Stomach (tissue), 9 donors: ENCODE data around the gene ESYT2. TPM values are rescaled to one million over a fixed set of nuclear protein-coding genes. Genes with fewer than 3 reads are reported as not detected.

Experiments used
- DNase-seq, 2 donors: peaks; one replicate each; pipeline versions ENCODE4 v3.0.0 to v3.0.0-alpha.2; 2013 to 2019
- H3K27ac ChIP-seq, 5 donors: fragments of 200-600 bp in 4 of 5; sonication (generic) in 4 of 5; one replicate each; pipeline ENCODE4 v1.5.1; 2013 to 2019; ENCODE audit warnings: mild to moderate bottlenecking in 1 of 5, moderate library complexity in 1 of 5
- H3K27me3 ChIP-seq, 3 donors: fragments of 200-600 bp; sonication (generic); one replicate each; pipeline ENCODE4 v1.5.1; 2017 to 2019; ENCODE audit warnings: mixed run types in 1 of 3
- H3K36me3 ChIP-seq, 4 donors: fragments of 200-600 bp; sonication (generic); 1 replicate in 3 of 4; 2 replicates in 1 of 4; pipeline ENCODE4 v1.5.1; 2016 to 2019
- H3K4me1 ChIP-seq, 4 donors: fragments of 200-600 bp; sonication (generic); one replicate each; pipeline ENCODE4 v1.5.1; 2016 to 2019
- H3K4me3 ChIP-seq, 4 donors: fragments of 200-600 bp; sonication (generic) in 3 of 4; one replicate each; pipeline ENCODE4 v1.5.1; 2016 to 2019; ENCODE audit warnings: mild to moderate bottlenecking in 1 of 4
- H3K9me3 ChIP-seq, 4 donors: fragments of 200-600 bp; sonication (generic); one replicate each; pipeline ENCODE4 v1.5.1; 2016 to 2019
- EP300 ChIP-seq: sonication (generic); formaldehyde crosslinking; IDR thresholded peaks from one replicate; pipeline ENCODE4 v1.6.1; 2017; ENCODE audit warnings: antibody characterized with exemption
- POLR2A ChIP-seq, 4 donors: fragments of 450-650 bp; IDR thresholded peaks; one replicate each; pipeline ENCODE4 v1.6.1; 2016; ENCODE audit warnings: antibody characterized with exemption in 4 of 4, control low read depth in 2 of 4, mild to moderate bottlenecking in 1 of 4, moderate library complexity in 1 of 4
- POLR2AphosphoS5 ChIP-seq, 3 donors: sonication (generic); formaldehyde crosslinking; IDR thresholded peaks; one replicate each; pipeline ENCODE4 v1.6.1; 2016; ENCODE audit warnings: antibody characterized with exemption in 3 of 3
- WGBS, 5 donors: extraction: QIAGEN DNeasy Blood & Tissue Kit in 3 of 5; methylation state at CpG; one replicate each; pipeline versions ENCODE4 v1.1.5 to v1.1.7; 2013 to 2018; 5-methylcytosine and 5-hydroxymethylcytosine counted together
- intact Hi-C: fragments of 100-400 bp; cut with DNase I; formaldehyde crosslinking; loops from one replicate; pipeline ENCODE4 v1.15.1; 2023; ENCODE audit warnings: low total_unique reads
- polyA plus RNA-seq, 3 donors: library from polyadenylated mRNA; stranded (reverse); fragments of 200-250 nt; gene quantifications; one replicate each; pipeline ENCODE4 v1.2.3, GENCODE V29; 2013
- total RNA-seq, 5 donors: library from RNA; depleted of rRNA; stranded (reverse); fragments of >200 nt; gene quantifications; one replicate each; pipeline versions ENCODE4 v1.1.0 to v1.2.3, GENCODE V29; 2014 to 2016
- TF ChIP-seq, protein P1 (sequence below), 7 experiments: fragments of 450-650 bp in 4 of 7; fragments of 200-600 bp in 3 of 7; sonication (generic) in 3 of 7; IDR thresholded peaks; one replicate each; pipeline ENCODE4 v1.5.1; 2016 to 2019; ENCODE audit warnings: antibody characterized with exemption in 7 of 7, control low read depth in 2 of 7, mild to moderate bottlenecking in 1 of 7
- donor health status: healthy with polysubstance abuse.
- donor health status: Bipolar disorder and iron deficiency.
- donor health status: healthy.

Gene ESYT2
- total and polyA plus RNA-seq, 8 donors: 7.6 to 137 (median 36.9) TPM

- peaks cover 11 to 39% (median 20%) of the 10 kb centered on the region in 4 donors for H3K4me1 ChIP-seq
- 76 to 90% (median 85%) methylated on average over 5 of the region's 5 CpGs for WGBS, 5 donors
- peak overlapping the region in 2 of 5 donors; percentile 41 to 43 for H3K27ac ChIP-seq
- TF ChIP-seq, protein P1, sequence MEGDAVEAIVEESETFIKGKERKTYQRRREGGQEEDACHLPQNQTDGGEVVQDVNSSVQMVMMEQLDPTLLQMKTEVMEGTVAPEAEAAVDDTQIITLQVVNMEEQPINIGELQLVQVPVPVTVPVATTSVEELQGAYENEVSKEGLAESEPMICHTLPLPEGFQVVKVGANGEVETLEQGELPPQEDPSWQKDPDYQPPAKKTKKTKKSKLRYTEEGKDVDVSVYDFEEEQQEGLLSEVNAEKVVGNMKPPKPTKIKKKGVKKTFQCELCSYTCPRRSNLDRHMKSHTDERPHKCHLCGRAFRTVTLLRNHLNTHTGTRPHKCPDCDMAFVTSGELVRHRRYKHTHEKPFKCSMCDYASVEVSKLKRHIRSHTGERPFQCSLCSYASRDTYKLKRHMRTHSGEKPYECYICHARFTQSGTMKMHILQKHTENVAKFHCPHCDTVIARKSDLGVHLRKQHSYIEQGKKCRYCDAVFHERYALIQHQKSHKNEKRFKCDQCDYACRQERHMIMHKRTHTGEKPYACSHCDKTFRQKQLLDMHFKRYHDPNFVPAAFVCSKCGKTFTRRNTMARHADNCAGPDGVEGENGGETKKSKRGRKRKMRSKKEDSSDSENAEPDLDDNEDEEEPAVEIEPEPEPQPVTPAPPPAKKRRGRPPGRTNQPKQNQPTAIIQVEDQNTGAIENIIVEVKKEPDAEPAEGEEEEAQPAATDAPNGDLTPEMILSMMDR (IDR thresholded peaks at IDR 0.05): no peak
- no peak for TF ChIP-seq EP300
- TF ChIP-seq POLR2AphosphoS5 (IDR thresholded peaks at IDR 0.05): no peak
- no peak for TF ChIP-seq POLR2A (IDR thresholded peaks at IDR 0.05)
- intact Hi-C loops: no loop called here
- H3K9me3 ChIP-seq: no peaks in the 10 kb centered on the region
- H3K4me3 ChIP-seq: no peak overlapping the region
- DNase-seq: no peak
- no peaks in the 10 kb centered on the region for H3K36me3 ChIP-seq
- H3K27me3 ChIP-seq: no peaks in the 10 kb centered on the region
Observed at GRCh38 chr7:158858592-158859503, 29.5 kb upstream of the ESYT2 start.

DNA sequence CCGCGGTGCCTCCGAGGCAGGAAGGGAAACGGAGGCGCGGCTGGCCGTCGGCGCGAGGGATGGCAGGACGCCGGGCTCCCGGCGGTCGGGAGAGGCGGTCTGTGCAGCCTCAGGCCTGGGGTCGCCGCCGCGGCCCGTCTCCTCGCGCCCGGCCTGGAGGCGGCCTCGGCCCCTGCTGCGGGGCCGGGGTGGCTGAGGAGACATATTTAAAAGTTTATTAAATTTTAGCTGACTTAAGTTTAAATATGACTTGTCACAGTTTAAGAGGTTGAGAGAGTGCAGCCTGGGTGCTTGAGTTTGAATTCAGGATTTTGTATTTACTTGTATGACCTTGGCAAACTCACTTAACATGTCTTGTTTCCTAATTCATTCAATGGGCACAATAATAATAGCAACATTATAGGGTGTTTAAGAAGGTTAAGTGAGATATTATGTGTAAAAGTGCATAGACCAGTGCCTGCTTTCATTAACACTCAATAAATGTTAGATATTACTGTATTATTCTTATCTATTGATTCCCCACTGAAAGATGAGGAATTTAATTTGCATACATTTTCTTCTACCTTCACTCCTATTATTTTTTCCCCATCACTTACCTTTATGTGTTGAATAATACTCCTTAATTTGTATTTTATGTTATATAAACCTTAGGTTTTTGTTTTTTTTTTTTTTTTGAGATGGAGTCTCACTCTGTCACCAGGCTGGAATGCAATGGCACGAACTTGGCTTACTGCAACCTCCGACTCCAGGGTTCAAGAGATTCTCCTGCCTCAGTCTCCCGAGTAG is 27.8 kb upstream of the ESYT2 start:
- Histone ChIP-seq H3K4me3 (peak overlapping the region; percentile 87 to 96 (median 91)), H3K9me3 (no peaks in the 10 kb centered on the region), H3K36me3 (no peaks in the 10 kb centered on the region), H3K27ac (peak overlapping the region; percentile 79 to 92 (median 82)), H3K4me1 (peaks cover 11 to 36% (median 20%) of the 10 kb centered on the region in 4 donors), H3K27me3 (no peaks in the 10 kb centered on the region)
- intact Hi-C loops: no loop called here
- WGBS, 5 donors: 5 to 8% (median 6%) methylated on average over 23 to 31 of the region's 31 CpGs
- no peak for TF ChIP-seq EP300
- TF ChIP-seq POLR2A (IDR thresholded peaks at IDR 0.05): no peak
- TF ChIP-seq, protein P1 (IDR thresholded peaks at IDR 0.05): no peak
- no peak for TF ChIP-seq POLR2AphosphoS5 (IDR thresholded peaks at IDR 0.05)
- no peak for DNase-seq

- Histone ChIP-seq H3K27ac (no peak overlapping the region), H3K36me3 (no peaks in the 10 kb centered on the region), H3K4me1 (peaks cover 15 to 42% (median 24%) of the 10 kb centered on the region in 4 donors), H3K9me3 (no peaks in the 10 kb centered on the region), H3K27me3 (no peaks in the 10 kb centered on the region), H3K4me3 (no peak overlapping the region)
- 78 to 87% (median 86%) methylated on average over 7 of the region's 7 CpGs for WGBS, 5 donors
- no peak for DNase-seq
- intact Hi-C loops: no loop called here
- no peak for TF ChIP-seq POLR2AphosphoS5 (IDR thresholded peaks at IDR 0.05)
- TF ChIP-seq, protein P1 (IDR thresholded peaks at IDR 0.05): no peak
- no peak for TF ChIP-seq EP300
- no peak for TF ChIP-seq POLR2A (IDR thresholded peaks at IDR 0.05)
Observed at GRCh38 chr7:158854681-158855081, 25.4 kb upstream of the ESYT2 start.

DNA sequence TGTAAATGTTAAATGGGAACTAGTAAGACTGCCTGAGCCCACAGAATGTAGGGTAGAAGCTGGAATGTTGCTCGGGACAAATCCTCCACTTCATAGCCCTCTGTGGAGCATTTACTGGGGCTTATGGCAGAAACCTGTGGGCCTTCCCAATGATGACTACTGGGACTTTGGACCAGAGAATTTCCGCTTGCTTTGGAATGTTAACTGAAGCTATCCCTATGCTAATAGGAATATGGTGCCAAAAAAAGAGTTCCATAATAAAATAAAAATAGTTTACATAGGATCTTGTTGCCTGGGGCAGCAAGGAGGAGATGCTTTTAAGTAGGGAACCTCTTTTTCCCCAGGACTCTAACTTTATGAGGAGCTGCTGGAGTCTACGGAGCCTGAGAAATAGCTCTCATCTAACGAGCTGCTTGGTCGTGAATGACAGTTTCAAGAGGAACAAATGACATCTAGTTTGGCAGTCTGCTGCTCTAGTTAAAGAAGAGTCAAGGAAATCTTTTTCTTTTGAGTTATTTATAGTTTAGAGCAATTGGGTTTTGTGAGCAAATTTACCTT is 21.3 kb upstream of the ESYT2 start:
- WGBS, 5 donors: 64 to 71% (median 68%) methylated on average over 5 of the region's 5 CpGs
- Histone ChIP-seq H3K36me3 (no peaks in the 10 kb centered on the region), H3K4me3 (no peak overlapping the region), H3K27ac (peak overlapping the region in 4 of 5 donors; percentile 40 to 68 (median 59)), H3K27me3 (no peaks in the 10 kb centered on the region), H3K4me1 (peaks cover 0 to 13% (median 7%) of the 10 kb centered on the region in 4 donors), H3K9me3 (no peaks in the 10 kb centered on the region)
- TF ChIP-seq EP300: no peak
- TF ChIP-seq, protein P1 (IDR thresholded peaks at IDR 0.05): no peak
- TF ChIP-seq POLR2AphosphoS5 (IDR thresholded peaks at IDR 0.05): no peak
- TF ChIP-seq POLR2A (IDR thresholded peaks at IDR 0.05): no peak
- DNase-seq: no peak
- intact Hi-C loops: no loop called here
